Memory B cell (primary cell): ENCODE measurements around the gene MVB12B.

Source experiments
- ATAC-seq: fragments of 150-1000 bp; cut with Tn5 transposase; 2 replicates; pipeline ENCODE4 v1.10.0; 2021; ENCODE audit warnings: low read depth, mild to moderate bottlenecking, moderate library complexity
- DNase-seq, 2 donors: peaks; one replicate each; pipeline ENCODE4 v3.0.0; 2022; ENCODE audit warnings: low spot score in 2 of 2
- H3K27ac Mint-ChIP-seq: one replicate; pipeline ENCODE4 v1.8.0; 2022; ENCODE audit warnings: mild to moderate bottlenecking, moderate library complexity, mixed read lengths
- H3K27me3 Mint-ChIP-seq: one replicate; pipeline ENCODE4 v1.8.0; 2022; ENCODE audit warnings: mixed read lengths
- H3K36me3 Mint-ChIP-seq: one replicate; pipeline ENCODE4 v1.8.0; 2022; ENCODE audit warnings: mild to moderate bottlenecking, mixed read lengths
- H3K4me1 Mint-ChIP-seq: one replicate; pipeline ENCODE4 v1.8.0; 2022; ENCODE audit warnings: mixed read lengths
- H3K4me3 Mint-ChIP-seq: one replicate; pipeline ENCODE4 v1.8.0; 2022; ENCODE audit warnings: mild to moderate bottlenecking, moderate library complexity, mixed read lengths
- H3K9me3 Mint-ChIP-seq: one replicate; pipeline ENCODE4 v1.8.0; 2022; ENCODE audit warnings: mixed read lengths

The MVB12B gene

GRCh38 chr9:126347911-126348760 lies 21.5 kb downstream of the MVB12B start:
- DNase-seq, result no peak
- H3K4me3 Mint-ChIP-seq, result no peak overlapping the region
- H3K9me3 Mint-ChIP-seq, result peaks cover 4% of the 10 kb centered on the region
- no peak overlapping the region for H3K27ac Mint-ChIP-seq
- peak; percentile 54 for ATAC-seq
- peaks cover 18% of the 10 kb centered on the region for H3K4me1 Mint-ChIP-seq
- peaks cover 10% of the 10 kb centered on the region for H3K36me3 Mint-ChIP-seq
- peaks cover 15% of the 10 kb centered on the region for H3K27me3 Mint-ChIP-seq

- peaks cover 15% of the 10 kb centered on the region for H3K27me3 Mint-ChIP-seq
- peaks cover 18% of the 10 kb centered on the region for H3K4me1 Mint-ChIP-seq
- DNase-seq, result no peak
- H3K36me3 Mint-ChIP-seq, result peaks cover 9% of the 10 kb centered on the region
- H3K27ac Mint-ChIP-seq, result no peak overlapping the region
- peaks cover 4% of the 10 kb centered on the region for H3K9me3 Mint-ChIP-seq
- no peak overlapping the region for H3K4me3 Mint-ChIP-seq
- no peak for ATAC-seq
Measured at GRCh38 chr9:126348911-126349550, 22.4 kb downstream of the MVB12B start.

GRCh38 chr9:126354887-126355770 lies 28.5 kb downstream of the MVB12B start:
- Mint-ChIP-seq H3K9me3 (peaks cover 4% of the 10 kb centered on the region), H3K27me3 (peaks cover 2% of the 10 kb centered on the region), H3K4me1 (no peaks in the 10 kb centered on the region), H3K4me3 (no peak overlapping the region), H3K36me3 (peaks cover 6% of the 10 kb centered on the region), H3K27ac (no peak overlapping the region)
- no peak for DNase-seq
- no peak for ATAC-seq

- ATAC-seq, result no peak
- Mint-ChIP-seq H3K36me3 (peaks cover 9% of the 10 kb centered on the region), H3K9me3 (peaks cover 10% of the 10 kb centered on the region), H3K4me1 (no peaks in the 10 kb centered on the region), H3K4me3 (no peak overlapping the region), H3K27me3 (peaks cover 2% of the 10 kb centered on the region), H3K27ac (no peak overlapping the region)
- no peak for DNase-seq
Measured at GRCh38 chr9:126357074-126357473, 30.4 kb downstream of the MVB12B start.

- H3K27ac Mint-ChIP-seq, result no peak overlapping the region
- no peaks in the 10 kb centered on the region for H3K4me1 Mint-ChIP-seq
- ATAC-seq (no peak), DNase-seq (no peak)
- H3K27me3 Mint-ChIP-seq, result peaks cover 2% of the 10 kb centered on the region
- H3K4me3 Mint-ChIP-seq, result no peak overlapping the region
- H3K9me3 Mint-ChIP-seq, result peaks cover 18% of the 10 kb centered on the region
- peaks cover 21% of the 10 kb centered on the region for H3K36me3 Mint-ChIP-seq
Measured at GRCh38 chr9:126360073-126360472, 33.4 kb downstream of the MVB12B start.

GRCh38 chr9:126361810-126362238 lies 35.2 kb downstream of the MVB12B start:
- DNase-seq (no peak), ATAC-seq (no peak)
- Mint-ChIP-seq H3K27me3 (peaks cover 5% of the 10 kb centered on the region), H3K4me3 (no peak overlapping the region), H3K9me3 (peaks cover 18% of the 10 kb centered on the region), H3K4me1 (no peaks in the 10 kb centered on the region), H3K36me3 (peaks cover 27% of the 10 kb centered on the region), H3K27ac (no peak overlapping the region)

- peaks cover 5% of the 10 kb centered on the region for H3K27me3 Mint-ChIP-seq
- H3K36me3 Mint-ChIP-seq, result peaks cover 30% of the 10 kb centered on the region
- H3K9me3 Mint-ChIP-seq, result peaks cover 18% of the 10 kb centered on the region
- no peak overlapping the region for H3K4me3 Mint-ChIP-seq
- H3K27ac Mint-ChIP-seq, result no peak overlapping the region
- ATAC-seq (no peak), DNase-seq (no peak)
- no peaks in the 10 kb centered on the region for H3K4me1 Mint-ChIP-seq
Measured at GRCh38 chr9:126363250-126363649, 36.6 kb downstream of the MVB12B start.

GRCh38 chr9:126363847-126364671 lies 37.4 kb downstream of the MVB12B start:
- no peak for DNase-seq
- Mint-ChIP-seq H3K9me3 (peaks cover 18% of the 10 kb centered on the region), H3K36me3 (peaks cover 30% of the 10 kb centered on the region), H3K27ac (no peak overlapping the region), H3K4me1 (no peaks in the 10 kb centered on the region), H3K27me3 (peaks cover 3% of the 10 kb centered on the region), H3K4me3 (no peak overlapping the region)
- no peak for ATAC-seq

- DNase-seq (no peak), ATAC-seq (no peak)
- Mint-ChIP-seq H3K9me3 (peaks cover 15% of the 10 kb centered on the region), H3K4me3 (no peak overlapping the region), H3K36me3 (peaks cover 28% of the 10 kb centered on the region), H3K4me1 (no peaks in the 10 kb centered on the region), H3K27me3 (peaks cover 3% of the 10 kb centered on the region), H3K27ac (no peak overlapping the region)
Measured at GRCh38 chr9:126365780-126366179, 39.2 kb downstream of the MVB12B start.

- DNase-seq, result no peak
- peaks cover 3% of the 10 kb centered on the region for H3K27me3 Mint-ChIP-seq
- peaks cover 10% of the 10 kb centered on the region for H3K9me3 Mint-ChIP-seq
- no peaks in the 10 kb centered on the region for H3K4me1 Mint-ChIP-seq
- no peak overlapping the region for H3K4me3 Mint-ChIP-seq
- no peak for ATAC-seq
- no peak overlapping the region for H3K27ac Mint-ChIP-seq
- H3K36me3 Mint-ChIP-seq, result peaks cover 24% of the 10 kb centered on the region
Measured at GRCh38 chr9:126366366-126367011, 39.9 kb downstream of the MVB12B start.

- no peaks in the 10 kb centered on the region for H3K4me1 Mint-ChIP-seq
- peaks cover 7% of the 10 kb centered on the region for H3K9me3 Mint-ChIP-seq
- peaks cover 24% of the 10 kb centered on the region for H3K36me3 Mint-ChIP-seq
- DNase-seq, result no peak
- H3K27ac Mint-ChIP-seq, result no peak overlapping the region
- peaks cover 3% of the 10 kb centered on the region for H3K27me3 Mint-ChIP-seq
- ATAC-seq, result no peak
- no peak overlapping the region for H3K4me3 Mint-ChIP-seq
Measured at GRCh38 chr9:126367139-126367538, 40.5 kb downstream of the MVB12B start.

GRCh38 chr9:126367616-126368015 lies 41.0 kb downstream of the MVB12B start:
- no peak overlapping the region for H3K27ac Mint-ChIP-seq
- peaks cover 24% of the 10 kb centered on the region for H3K36me3 Mint-ChIP-seq
- peaks cover 3% of the 10 kb centered on the region for H3K27me3 Mint-ChIP-seq
- no peak overlapping the region for H3K4me3 Mint-ChIP-seq
- ATAC-seq (no peak), DNase-seq (no peak)
- no peaks in the 10 kb centered on the region for H3K4me1 Mint-ChIP-seq
- H3K9me3 Mint-ChIP-seq, result peaks cover 7% of the 10 kb centered on the region

- peaks cover 3% of the 10 kb centered on the region for H3K27me3 Mint-ChIP-seq
- no peak overlapping the region for H3K27ac Mint-ChIP-seq
- H3K36me3 Mint-ChIP-seq, result peaks cover 24% of the 10 kb centered on the region
- H3K4me3 Mint-ChIP-seq, result no peak overlapping the region
- H3K4me1 Mint-ChIP-seq, result no peaks in the 10 kb centered on the region
- no peak for DNase-seq
- no peak for ATAC-seq
- H3K9me3 Mint-ChIP-seq, result peaks cover 7% of the 10 kb centered on the region
Measured at GRCh38 chr9:126368020-126368419, 41.4 kb downstream of the MVB12B start.
